Umbilical cord (tissue), 2 donors: ENCODE results near the gene DPPA4. TPM values are rescaled to one million over a fixed set of nuclear protein-coding genes. Genes with fewer than 3 reads are reported as not detected.
A peak's percentile ranks its signal among the peaks of the same experiment; 100 is the strongest.

Source experiments
- DNase-seq: peaks from one replicate; pipeline ENCODE4 v3.0.0-alpha.2; 2015; ENCODE audit warnings: low spot score
- total RNA-seq: library from RNA; depleted of rRNA; stranded (reverse); fragments of >200 nt; gene quantifications from one replicate; pipeline ENCODE4 v1.2.3, GENCODE V29; 2014; ENCODE audit warnings: low replicate concordance; ENCODE audit not compliant: insufficient read depth

The DPPA4 gene
- total RNA-seq, 1 donor from 2014 or later = 7.5 TPM

- DNase-seq = no peak
Measured at GRCh38 chr3:109339197-109339596, 1.9 kb upstream of the DPPA4 start.

- no peak for DNase-seq
Measured at GRCh38 chr3:109338322-109338721, 976 bp upstream of the DPPA4 start.

DNA sequence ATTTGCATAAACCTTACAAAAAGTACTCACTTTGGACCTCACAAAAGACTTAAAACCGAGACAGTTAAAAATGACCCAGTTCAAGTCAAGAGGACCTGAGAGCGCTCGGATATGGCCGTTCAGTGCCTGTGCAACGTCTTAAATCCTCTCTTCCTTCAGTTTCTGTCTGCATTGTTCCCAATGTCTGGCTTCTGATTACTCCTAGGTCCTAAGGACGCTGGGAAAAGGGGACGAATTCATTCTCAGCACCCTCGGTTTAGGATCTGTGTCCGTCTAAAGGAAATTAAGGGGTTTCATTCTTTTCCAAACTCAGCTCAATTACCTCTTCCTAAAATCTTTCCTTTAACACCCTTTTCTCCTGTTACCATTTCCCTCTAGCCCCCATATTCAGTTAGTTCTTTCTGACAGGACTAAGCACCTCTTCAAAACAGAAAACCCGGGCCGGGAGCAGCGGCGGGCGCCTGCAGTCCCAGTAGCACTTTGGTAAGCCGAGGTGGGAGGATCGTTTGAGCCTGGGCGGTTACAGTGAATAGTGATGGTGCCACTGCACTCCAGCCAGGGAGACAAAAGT is 970 bp downstream of the DPPA4 start:
- peak; percentile 45 for DNase-seq

- no peak for DNase-seq
Measured at GRCh38 chr3:109334572-109334971, 2.8 kb downstream of the DPPA4 start.

- DNase-seq = no peak
Measured at GRCh38 chr3:109331692-109332091, 5.7 kb downstream of the DPPA4 start.

GRCh38 chr3:109330405-109330804 is 6.9 kb downstream of the DPPA4 start:
- no peak for DNase-seq

- DNase-seq = no peak
Measured at GRCh38 chr3:109328202-109328601, 9.1 kb downstream of the DPPA4 start.

DNA sequence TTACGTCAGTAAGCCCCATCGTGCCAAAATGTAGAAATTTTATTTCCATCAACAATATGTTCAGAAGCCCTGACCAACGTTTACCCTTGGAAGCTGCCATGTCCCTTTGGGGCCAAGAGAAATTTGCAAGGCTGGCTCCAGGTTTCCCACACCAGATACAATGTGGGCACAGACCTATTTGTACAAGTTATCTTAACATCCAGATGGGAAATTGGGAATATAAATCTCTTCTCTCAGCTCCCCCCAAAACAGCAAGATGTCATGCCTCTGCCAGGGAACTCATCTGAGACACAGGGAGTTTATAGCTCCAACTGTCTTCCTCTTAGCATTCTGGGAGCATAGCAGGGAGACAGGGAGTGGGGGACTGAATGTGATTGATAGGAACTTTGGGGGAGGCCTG is 11.7 kb downstream of the DPPA4 start:
- no peak for DNase-seq

DNA sequence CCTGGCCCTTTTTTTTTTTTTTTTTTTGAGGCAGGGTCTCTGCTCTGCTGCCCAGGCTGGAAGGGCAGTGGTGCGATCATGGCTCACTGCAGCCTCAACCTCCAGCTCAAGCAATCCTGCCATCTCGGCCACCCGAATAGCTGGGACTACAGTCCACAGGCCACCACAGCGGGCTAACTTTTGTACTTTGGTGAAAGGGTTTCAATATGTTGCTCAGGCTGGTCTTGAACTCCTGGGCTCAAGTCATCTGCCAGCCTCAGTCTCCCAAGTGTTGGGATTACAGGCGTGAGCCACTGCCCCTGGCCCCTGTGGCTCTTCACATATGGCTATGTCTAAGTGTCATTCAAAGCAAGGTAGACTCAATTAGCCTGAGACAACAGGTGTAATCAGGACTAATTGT is 12.2 kb downstream of the DPPA4 start:
- DNase-seq = no peak

DNA sequence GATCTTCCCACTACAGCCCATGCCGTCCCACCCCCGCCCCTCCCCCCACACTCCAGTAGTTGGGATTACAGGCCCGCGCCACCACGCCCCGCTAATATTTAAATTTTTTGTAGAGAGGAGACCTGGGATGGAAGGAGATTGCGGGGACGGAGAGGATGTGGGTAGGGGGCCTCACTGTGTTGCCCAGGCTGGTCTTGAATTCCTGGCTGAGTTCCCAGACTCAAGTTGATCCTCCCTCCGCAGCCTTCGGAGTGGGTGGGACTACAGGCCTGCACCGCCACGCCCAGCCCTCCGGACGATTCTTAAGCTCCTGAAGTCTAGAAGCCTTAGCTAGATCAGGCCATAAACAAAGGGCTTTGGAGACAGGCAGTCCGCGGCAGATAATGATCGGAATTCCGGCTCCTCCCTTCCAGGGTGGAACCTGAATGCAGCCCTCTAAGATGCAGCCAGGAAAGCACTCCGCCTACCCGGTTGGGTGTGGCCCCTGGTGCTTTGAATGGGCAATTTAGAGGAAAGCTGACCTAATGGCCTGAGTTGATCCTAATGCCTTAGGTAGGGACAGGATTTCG is 21.1 kb downstream of the DPPA4 start, which contains the start of gene DPPA2:
Gene DPPA2 (minus strand): TSS at position 356 of the 569 bp plus-strand sequence. CDS start 1,975 bp downstream, outside the sequence.
- DNase-seq = no peak

- DNase-seq = no peak
Measured at GRCh38 chr3:109313061-109313460, 24.3 kb downstream of the DPPA4 start.

- no peak for DNase-seq
Measured at GRCh38 chr3:109297496-109297895, 39.9 kb downstream of the DPPA4 start.

DNA sequence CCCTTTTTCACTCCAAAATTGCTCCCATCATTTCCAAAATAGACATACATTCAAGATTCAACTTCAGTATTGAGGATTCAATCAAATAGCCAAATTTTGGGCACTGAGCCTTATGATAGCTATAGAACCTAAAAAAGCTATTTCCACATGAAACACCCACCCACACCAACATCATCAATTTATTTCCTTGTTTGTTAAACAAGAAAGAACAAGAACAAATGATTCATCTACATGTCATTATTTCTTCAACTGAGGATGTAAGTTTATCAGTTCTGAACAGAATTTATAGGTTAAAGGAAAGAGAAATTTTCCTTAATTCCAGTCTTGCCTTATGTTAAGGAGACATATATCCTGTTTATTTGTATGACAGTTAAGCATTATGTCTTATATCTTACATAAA is 53.3 kb downstream of the DPPA4 start:
- no peak for DNase-seq

GRCh38 chr3:109278546-109278945 is 58.8 kb downstream of the DPPA4 start:
- DNase-seq = no peak

DNA sequence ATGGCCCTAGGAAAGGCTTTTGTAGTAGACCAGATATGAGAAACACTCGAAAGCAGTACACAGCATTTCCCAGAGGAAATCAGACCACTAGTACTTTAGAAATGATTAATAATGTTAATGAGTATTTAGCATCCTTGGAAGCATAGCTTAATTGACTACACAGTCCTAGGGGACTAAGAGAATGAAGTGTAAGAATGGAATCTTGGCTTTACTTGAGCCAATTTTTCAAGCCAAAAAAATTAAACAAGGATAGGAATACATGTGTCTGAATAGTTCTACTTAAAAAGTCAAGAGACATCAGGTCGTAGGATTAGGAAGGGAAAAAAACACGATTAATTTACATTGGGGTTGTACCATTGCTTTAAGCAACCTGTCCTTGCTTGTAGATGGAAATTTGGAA is 59.2 kb downstream of the DPPA4 start:
- no peak for DNase-seq

Other genes with a start within 250 kb of the DPPA4 start
- 2.4 TPM for gene MORC1, start 219.4 kb downstream of the DPPA4 start, total RNA-seq
- gene C3orf85, start 200.8 kb downstream of the DPPA4 start, total RNA-seq = 2.6 TPM
- gene DPPA2, start 21.0 kb downstream of the DPPA4 start, total RNA-seq = not detected